Testis (tissue), 2 donors: Measurements from ENCODE around the gene ARHGAP9.

Experiments used
- POLR2A ChIP-seq: fragments of 450-650 bp; IDR thresholded peaks from one replicate; pipeline ENCODE4 v1.6.1; 2017; ENCODE audit warnings: antibody characterized with exemption, mild to moderate bottlenecking, moderate library complexity
- TF ChIP-seq, protein P1 (sequence below), 3 experiments: fragments of 450-650 bp in 2 of 3; fragments of 200-600 bp in 1 of 3; sonication (generic) in 1 of 3; IDR thresholded peaks; one replicate each; pipeline ENCODE4 v1.5.1; 2016 to 2019; ENCODE audit warnings: antibody characterized with exemption in 3 of 3, mild to moderate bottlenecking in 2 of 3, moderate library complexity in 1 of 3

DNA sequence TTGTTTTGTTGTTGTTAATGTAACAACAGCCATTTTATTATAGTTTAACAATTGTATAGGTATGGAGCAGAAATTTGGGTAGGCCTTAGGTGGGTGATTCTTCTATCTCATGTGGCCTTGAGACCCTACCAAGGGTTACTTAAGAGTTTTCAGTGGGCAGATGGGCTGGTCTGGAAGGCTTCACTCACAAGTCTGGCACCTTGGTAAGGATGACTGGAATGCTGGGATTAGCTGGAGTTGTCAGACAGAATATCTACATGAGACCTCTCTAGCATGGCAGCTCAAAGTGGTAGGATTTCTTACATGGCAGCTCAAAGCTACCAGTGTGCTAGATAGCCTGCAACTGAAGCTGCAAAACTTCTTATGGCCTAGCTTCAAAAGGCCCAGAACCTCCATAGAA lies 6.0 kb upstream of the ARHGAP9 start:
- TF ChIP-seq, protein P1, sequence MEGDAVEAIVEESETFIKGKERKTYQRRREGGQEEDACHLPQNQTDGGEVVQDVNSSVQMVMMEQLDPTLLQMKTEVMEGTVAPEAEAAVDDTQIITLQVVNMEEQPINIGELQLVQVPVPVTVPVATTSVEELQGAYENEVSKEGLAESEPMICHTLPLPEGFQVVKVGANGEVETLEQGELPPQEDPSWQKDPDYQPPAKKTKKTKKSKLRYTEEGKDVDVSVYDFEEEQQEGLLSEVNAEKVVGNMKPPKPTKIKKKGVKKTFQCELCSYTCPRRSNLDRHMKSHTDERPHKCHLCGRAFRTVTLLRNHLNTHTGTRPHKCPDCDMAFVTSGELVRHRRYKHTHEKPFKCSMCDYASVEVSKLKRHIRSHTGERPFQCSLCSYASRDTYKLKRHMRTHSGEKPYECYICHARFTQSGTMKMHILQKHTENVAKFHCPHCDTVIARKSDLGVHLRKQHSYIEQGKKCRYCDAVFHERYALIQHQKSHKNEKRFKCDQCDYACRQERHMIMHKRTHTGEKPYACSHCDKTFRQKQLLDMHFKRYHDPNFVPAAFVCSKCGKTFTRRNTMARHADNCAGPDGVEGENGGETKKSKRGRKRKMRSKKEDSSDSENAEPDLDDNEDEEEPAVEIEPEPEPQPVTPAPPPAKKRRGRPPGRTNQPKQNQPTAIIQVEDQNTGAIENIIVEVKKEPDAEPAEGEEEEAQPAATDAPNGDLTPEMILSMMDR (IDR thresholded peaks at IDR 0.05), result no peak
- no peak for TF ChIP-seq POLR2A
